RWPE1 (cell line): ENCODE measurements around the gene ARTN.

Experiments
- CTCF ChIA-PET: fragments of 350-600 bp; sonication (Branson Sonifier 250); formaldehyde crosslinking; extraction: SDS; loops from one replicate; lab custom pipeline; 2021; lab: Yijun Ruan, JAX
- POLR2A ChIA-PET: fragments of 400-600 bp; formaldehyde crosslinking; extraction: SDS; loops from one replicate; lab custom pipeline; 2020; ENCODE audit warnings: antibody characterized with exemption; ENCODE audit not compliant: low non-redundant PET; lab: Yijun Ruan, JAX
- DNase-seq: peaks from one replicate; pipeline ENCODE4 v3.0.0; 2012; ENCODE audit warnings: low spot score
- H3K27ac ChIP-seq: fragments of 450-650 bp; 2 replicates; pipeline ENCODE4 v1.5.1; 2017
- TF ChIP-seq, protein P1 (sequence below): fragments of 450-650 bp; conservative IDR thresholded peaks from 2 replicates; pipeline ENCODE4 v1.5.1; 2017; ENCODE audit warnings: low read depth, mild to moderate bottlenecking

ARTN gene

DNA sequence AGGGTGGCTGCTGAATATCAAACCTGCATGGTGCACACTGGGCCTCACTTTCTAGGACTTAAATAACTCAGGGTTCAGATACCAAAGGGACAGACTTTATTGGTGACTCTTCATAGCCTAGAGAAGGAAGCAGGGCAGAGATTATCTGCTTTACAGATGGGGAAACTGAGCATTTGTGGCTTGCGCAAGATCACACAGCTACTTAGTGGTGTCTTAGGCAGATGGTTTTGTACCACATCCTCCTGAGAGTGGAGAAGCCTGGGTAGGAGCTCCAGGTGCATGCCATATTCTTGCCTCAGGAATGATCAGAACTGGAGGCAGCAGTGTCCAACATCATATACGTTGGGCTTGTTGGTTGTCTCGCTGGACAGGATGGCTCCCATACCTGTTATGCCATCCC is 29.4 kb downstream of the ARTN start:
- DNase-seq: no peak
- ChIA-PET POLR2A (no interaction called here), CTCF (no interaction called here)
- H3K27ac ChIP-seq: peak overlapping the region; percentile 4; the same call in 1 of the 2 replicates
- TF ChIP-seq, protein P1, sequence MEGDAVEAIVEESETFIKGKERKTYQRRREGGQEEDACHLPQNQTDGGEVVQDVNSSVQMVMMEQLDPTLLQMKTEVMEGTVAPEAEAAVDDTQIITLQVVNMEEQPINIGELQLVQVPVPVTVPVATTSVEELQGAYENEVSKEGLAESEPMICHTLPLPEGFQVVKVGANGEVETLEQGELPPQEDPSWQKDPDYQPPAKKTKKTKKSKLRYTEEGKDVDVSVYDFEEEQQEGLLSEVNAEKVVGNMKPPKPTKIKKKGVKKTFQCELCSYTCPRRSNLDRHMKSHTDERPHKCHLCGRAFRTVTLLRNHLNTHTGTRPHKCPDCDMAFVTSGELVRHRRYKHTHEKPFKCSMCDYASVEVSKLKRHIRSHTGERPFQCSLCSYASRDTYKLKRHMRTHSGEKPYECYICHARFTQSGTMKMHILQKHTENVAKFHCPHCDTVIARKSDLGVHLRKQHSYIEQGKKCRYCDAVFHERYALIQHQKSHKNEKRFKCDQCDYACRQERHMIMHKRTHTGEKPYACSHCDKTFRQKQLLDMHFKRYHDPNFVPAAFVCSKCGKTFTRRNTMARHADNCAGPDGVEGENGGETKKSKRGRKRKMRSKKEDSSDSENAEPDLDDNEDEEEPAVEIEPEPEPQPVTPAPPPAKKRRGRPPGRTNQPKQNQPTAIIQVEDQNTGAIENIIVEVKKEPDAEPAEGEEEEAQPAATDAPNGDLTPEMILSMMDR: no peak

DNA sequence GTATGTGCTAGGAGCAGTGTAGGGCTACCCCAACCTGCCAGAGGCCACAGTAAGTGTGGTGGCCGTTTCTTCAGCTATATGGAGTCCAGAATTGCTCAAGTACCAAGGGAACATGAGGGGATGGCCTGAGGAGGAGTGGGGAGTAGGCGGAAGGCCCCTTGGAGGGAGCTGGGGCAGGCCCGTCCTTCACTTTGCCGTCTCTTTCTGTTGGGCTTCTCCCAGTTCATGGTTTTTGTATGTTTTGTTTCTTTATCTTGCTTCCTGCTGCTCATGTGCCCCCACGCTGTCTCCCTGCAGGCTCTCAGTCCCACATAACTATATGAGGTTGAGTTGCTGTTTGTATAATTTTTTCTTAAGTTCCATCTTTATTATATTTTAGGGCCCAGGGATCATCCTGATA is 30.3 kb downstream of the ARTN start:
- POLR2A ChIA-PET: no interaction called here
- DNase-seq: no peak
- TF ChIP-seq, protein P1: no peak
- peak overlapping the region; percentile 4; the same call in 1 of the 2 replicates for H3K27ac ChIP-seq
- CTCF ChIA-PET: interaction anchor here (0.8 to 1.0 kb wide), 2 partner anchors 17 to 73 kb away, joined by 3 to 4 read pairs; partner anchors contain the start of gene IPO13

DNA sequence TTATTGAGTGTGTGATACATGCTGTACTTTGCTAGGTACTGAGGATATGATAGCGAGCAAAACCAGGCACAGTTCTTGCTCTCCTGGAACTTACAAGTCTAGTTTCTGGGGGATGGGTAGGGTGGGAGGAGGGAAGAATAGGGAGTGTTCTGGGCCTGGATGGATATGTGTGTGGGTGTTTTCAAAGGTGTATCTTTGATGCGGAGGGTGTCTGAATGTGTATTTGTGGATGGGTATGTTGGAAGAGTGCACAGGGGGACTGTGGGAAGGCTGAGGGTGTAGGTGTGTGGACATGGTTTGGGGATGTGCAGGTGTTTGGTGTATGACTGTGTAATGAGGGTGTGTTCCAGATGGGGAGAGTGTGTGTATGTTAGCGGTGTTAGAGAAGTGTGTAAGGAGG is 31.7 kb downstream of the ARTN start:
- ChIA-PET POLR2A (no interaction called here), CTCF (no interaction called here)
- TF ChIP-seq, protein P1: no peak
- no peak overlapping the region for H3K27ac ChIP-seq
- DNase-seq: no peak

DNA sequence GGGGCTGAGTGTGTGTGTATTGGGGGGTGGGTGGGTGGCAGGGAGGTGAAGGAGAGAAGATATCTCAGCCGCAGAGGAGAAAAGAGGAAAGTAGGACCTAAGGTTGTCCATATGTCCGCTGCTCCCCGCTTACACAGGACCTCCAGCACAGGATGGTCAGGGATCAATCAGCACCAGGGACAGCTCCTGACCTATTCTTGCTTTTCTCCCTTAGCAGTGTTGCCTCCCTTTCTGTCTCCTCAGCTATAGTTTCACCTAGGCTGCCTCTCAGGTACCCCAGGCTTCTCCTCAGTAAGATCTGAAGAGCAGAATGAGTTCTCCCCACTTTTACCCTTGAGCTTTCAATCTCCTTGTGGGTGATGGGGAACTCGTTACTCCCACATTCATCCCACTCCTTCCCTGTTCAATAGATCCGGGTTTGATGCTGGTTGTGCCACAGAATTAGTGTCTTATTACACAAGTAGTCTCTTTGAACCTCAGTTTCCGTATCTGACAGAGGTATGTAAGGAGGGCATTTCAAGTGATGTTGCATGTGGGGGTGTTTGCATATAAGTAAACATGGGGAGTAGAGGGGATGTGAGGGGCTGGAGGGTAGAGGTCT is 34.8 kb downstream of the ARTN start:
- no peak for DNase-seq
- POLR2A ChIA-PET: interaction anchor here (0.8 kb wide), 1 partner anchor 32 kb away, joined by 10 read pairs; no protein-coding TSS in a partner anchor
- no peak overlapping the region for H3K27ac ChIP-seq
- TF ChIP-seq, protein P1: no peak
- CTCF ChIA-PET: interaction anchor here (0.6 kb wide), 1 partner anchor 1235 kb away, joined by 3 read pairs; no protein-coding TSS in a partner anchor

DNA sequence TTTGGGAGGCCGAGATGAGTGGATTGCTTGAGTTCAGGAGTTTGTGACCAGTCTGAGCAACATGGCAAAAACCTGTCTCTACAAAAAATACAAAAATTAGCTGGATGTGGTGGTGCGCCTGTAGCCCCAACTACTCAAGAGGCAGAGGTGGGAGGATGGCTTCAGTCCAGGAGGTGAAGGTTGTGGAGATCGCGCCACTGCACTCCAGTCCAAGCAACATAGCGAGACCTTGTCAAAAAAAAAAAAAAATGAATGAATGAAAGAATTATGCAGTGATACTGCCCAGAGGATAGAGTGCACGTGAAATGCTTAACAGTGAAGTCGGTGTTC is 35.8 kb downstream of the ARTN start:
- TF ChIP-seq, protein P1: no peak
- no peak for DNase-seq
- CTCF ChIA-PET: no interaction called here
- H3K27ac ChIP-seq: peak overlapping the region; percentile 54; the same call in 1 of the 2 replicates
- POLR2A ChIA-PET: no interaction called here

DNA sequence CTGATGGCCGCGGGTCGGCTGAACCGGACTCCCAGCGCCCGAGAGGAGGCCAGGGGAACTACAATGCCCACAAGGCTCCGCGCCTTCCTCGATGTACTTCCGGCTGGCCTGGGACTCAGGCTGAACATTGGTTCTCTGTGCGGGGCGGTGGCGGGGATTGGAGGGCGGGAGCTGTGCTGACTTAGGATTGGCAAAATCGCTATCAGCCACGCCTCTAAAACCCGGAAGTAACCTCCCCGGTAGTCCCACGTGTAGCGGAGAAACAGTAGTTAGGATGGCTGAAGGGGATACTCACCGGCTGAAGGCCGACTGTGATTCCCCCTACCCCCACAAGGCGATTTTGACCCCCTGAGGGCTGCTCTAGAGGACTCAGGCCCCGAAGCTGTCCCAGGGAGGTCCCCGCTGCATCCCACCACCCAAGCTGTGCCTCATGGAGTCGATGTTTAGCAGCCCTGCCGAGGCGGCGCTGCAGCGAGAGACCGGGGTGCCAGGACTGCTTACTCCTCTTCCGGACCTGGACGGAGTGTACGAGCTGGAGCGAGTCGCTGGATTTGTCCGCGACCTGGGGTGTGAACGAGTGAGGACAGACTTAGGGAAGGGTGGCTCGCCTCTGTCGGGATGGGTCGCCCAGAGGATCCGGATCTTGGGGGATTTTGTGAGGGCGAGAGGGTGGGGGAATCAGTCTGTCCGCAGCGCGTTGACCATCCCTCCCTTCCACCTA is 36.3 kb downstream of the ARTN start, which contains the start of gene DPH2:
TSS of gene DPH2 (plus strand) at position 265 of the 721 bp plus-strand sequence. CDS start at position 431, 166 bp downstream.
- ChIA-PET CTCF (interaction anchor here (0.6 to 1.1 kb wide), 4 partner anchors 10 to 34 kb away, joined by 3 read pairs; no protein-coding TSS in a partner anchor), POLR2A (no interaction called here)

More for the DNA sequence above, 36.3 kb downstream of the ARTN start, which contains the start of gene DPH2:
- DNase-seq: peak; percentile 98
- TF ChIP-seq, protein P1: no peak
- H3K27ac ChIP-seq: peak within 1 kb of the TSS; percentile 54
